Measurements from ENCODE around the gene TIPARP.

GRCh38 chr3:156687023-156687422 lies 12.6 kb downstream of the TIPARP start:
- TF ChIP-seq, protein P1, sequence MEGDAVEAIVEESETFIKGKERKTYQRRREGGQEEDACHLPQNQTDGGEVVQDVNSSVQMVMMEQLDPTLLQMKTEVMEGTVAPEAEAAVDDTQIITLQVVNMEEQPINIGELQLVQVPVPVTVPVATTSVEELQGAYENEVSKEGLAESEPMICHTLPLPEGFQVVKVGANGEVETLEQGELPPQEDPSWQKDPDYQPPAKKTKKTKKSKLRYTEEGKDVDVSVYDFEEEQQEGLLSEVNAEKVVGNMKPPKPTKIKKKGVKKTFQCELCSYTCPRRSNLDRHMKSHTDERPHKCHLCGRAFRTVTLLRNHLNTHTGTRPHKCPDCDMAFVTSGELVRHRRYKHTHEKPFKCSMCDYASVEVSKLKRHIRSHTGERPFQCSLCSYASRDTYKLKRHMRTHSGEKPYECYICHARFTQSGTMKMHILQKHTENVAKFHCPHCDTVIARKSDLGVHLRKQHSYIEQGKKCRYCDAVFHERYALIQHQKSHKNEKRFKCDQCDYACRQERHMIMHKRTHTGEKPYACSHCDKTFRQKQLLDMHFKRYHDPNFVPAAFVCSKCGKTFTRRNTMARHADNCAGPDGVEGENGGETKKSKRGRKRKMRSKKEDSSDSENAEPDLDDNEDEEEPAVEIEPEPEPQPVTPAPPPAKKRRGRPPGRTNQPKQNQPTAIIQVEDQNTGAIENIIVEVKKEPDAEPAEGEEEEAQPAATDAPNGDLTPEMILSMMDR (conservative IDR thresholded peaks at IDR 0.05) = no peak
- TF ChIP-seq EZH2 (IDR thresholded peaks at IDR 0.05; ENCODE audit: low read depth) = no peak
